Naive thymus-derived CD8-positive, alpha-beta T cell (primary cell): ENCODE results near the gene MYOM3. TPM values are rescaled to one million over a fixed set of nuclear protein-coding genes. Genes with fewer than 3 reads are reported as not detected.
"Not testable (repeated sequence)": the region's sequence is repeated elsewhere in the genome, so short reads cannot be mapped to it uniquely, and the experiment has no call there.

Experiments
- ATAC-seq, 2 donors: fragments of 150-1000 bp; cut with Tn5 transposase in 1 of 2; sonication (Bioruptor Pico), chemical (Tn5 transposase) in 1 of 2; 1 replicate in 1 of 2; 2 replicates in 1 of 2; pipeline ENCODE4 v1.10.0; 2021; ENCODE audit warnings: mild to moderate bottlenecking in 2 of 2, moderate library complexity in 2 of 2
- POLR2A ChIA-PET: fragments of 350-600 bp; sonication (Branson Sonifier 250); formaldehyde crosslinking; loops from one replicate; lab custom pipeline; 2021; ENCODE audit warnings: antibody characterized with exemption; lab: Charles Lee
- DNase-seq, 10 donors: peaks; one replicate each; pipeline versions ENCODE4 v3.0.0 to v3.0.0-alpha.2; 2020 to 2022
- H3K27ac Mint-ChIP-seq, 10 donors: one replicate each; pipeline ENCODE4 v1.8.0; 2020 to 2022; ENCODE audit warnings: mild to moderate bottlenecking in 10 of 10, mixed read lengths in 10 of 10, moderate library complexity in 4 of 10, inconsistent platforms in 1 of 10
- H3K27me3 Mint-ChIP-seq, 5 donors: one replicate each; pipeline ENCODE4 v1.8.0; 2021 to 2022; ENCODE audit warnings: mixed read lengths in 5 of 5
- H3K36me3 Mint-ChIP-seq, 3 donors: one replicate each; pipeline ENCODE4 v1.8.0; 2020 to 2022; ENCODE audit warnings: mixed read lengths in 3 of 3, mild to moderate bottlenecking in 2 of 3, inconsistent platforms in 1 of 3
- H3K4me1 Mint-ChIP-seq, 4 donors: one replicate each; pipeline ENCODE4 v1.8.0; 2021 to 2022; ENCODE audit warnings: mixed read lengths in 4 of 4
- H3K4me3 Mint-ChIP-seq, 10 donors: one replicate each; pipeline ENCODE4 v1.8.0; 2020 to 2022; ENCODE audit warnings: mild to moderate bottlenecking in 10 of 10, mixed read lengths in 10 of 10, moderate library complexity in 6 of 10, inconsistent platforms in 1 of 10
- H3K9me3 Mint-ChIP-seq, 9 donors: one replicate each; pipeline ENCODE4 v1.8.0; 2020 to 2022; ENCODE audit warnings: mixed read lengths in 9 of 9, mild to moderate bottlenecking in 3 of 9, inconsistent platforms in 1 of 9, moderate library complexity in 1 of 9
- polyA plus RNA-seq, 3 donors: library from polyadenylated mRNA; unstranded; fragments of 300-500 nt; fragmentation: Illumina TruSeq; gene quantifications; one replicate each; pipeline ENCODE4 v1.2.3, GENCODE V29; 2021
- total RNA-seq, 8 experiments: library from RNA in 2 of 8; stranded (reverse) in 2 of 8; gene quantifications; one replicate each; pipeline ENCODE4 v1.2.3 and lab custom pipeline; 2021 to 2026

MYOM3 gene
- total and polyA plus RNA-seq, 5 experiments from 2014 or later, result not detected

DNA sequence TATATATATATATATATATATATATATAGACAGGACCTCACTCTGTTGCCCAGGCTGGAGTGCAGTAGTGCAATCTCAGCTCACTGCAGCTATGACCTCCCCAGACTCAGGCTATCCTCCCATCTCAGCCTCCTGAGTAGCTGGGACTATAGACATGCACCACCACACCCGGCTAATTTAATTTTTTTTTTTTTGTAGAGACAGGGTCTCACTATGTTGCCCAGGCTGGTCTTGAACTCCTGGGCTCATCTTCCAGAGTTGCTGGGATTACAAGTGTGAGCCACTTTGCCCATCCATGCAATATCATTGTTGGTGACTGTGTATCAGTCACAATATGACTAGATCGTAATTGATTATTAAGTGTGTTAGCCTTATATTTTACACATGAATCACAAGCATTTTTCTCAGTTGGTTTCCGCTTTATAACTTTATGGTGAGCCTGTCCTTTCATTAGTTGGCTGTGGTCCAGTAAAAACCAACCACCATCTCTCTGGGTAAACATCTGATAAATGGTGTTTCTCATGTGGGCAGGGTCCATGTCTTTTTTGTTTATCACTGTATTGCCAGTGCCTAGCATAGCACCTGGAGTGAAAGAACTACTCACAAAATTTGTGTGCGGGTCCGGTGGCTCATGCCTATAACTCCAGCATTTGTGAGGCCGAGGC, 63.6 kb downstream of the MYOM3 start:
- Mint-ChIP-seq H3K36me3 (no peaks in the 10 kb centered on the region), H3K4me3 (no peak overlapping the region), H3K27ac (no peak overlapping the region), H3K4me1 (no peaks in the 10 kb centered on the region), H3K9me3 (no peaks in the 10 kb centered on the region), H3K27me3 (peaks cover 0 to 4% (median 0%) of the 10 kb centered on the region in 5 donors)
- POLR2A ChIA-PET, result no interaction called here
- ATAC-seq (no peak), DNase-seq (no peak)

DNA sequence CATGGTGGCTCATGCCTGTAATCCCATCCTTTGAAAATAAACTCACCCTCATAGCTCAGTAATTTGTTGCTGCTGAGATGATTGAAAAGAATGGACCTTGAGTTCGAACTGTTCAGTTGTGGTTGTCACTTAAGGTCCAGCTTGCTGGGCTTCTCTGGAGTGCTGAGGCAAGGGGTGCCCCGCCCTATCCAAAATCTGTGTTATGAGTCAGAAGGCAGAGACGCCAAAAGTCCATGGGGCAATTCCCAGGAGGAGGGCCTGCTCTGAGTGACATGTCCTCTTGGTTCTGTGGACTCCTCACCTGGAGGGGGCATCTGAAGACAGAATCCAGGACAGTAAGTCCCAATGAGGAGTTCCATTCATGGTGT, 64.8 kb downstream of the MYOM3 start:
- Mint-ChIP-seq H3K27ac (no peak overlapping the region), H3K4me1 (no peaks in the 10 kb centered on the region), H3K36me3 (no peaks in the 10 kb centered on the region), H3K27me3 (peaks cover 0 to 4% (median 0%) of the 10 kb centered on the region in 5 donors), H3K9me3 (no peaks in the 10 kb centered on the region), H3K4me3 (no peak overlapping the region)
- no peak for ATAC-seq
- DNase-seq, result no peak
- POLR2A ChIA-PET, result no interaction called here

DNA sequence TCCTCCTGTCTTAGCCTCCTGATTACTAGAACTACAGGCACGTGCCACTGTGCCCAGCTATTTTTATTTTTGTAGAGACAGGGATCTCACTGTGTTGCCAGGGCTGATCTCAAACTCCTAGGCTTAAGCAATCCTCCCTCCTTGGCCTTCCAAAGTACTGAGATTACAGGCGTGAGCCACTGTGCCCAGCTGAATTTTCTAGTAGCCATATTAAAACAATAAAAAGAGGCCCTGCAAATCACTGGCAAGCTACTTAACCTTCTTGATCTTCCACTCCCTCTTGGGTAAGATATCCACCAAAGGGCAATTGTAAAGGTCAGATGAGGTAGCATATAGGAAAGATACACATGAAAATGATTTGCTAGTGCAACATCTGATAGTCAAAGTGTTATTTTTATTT, 66.2 kb downstream of the MYOM3 start:
- H3K27me3 Mint-ChIP-seq, result peaks cover 0 to 4% (median 0%) of the 10 kb centered on the region in 5 donors
- H3K36me3 Mint-ChIP-seq, result no peaks in the 10 kb centered on the region
- no peak overlapping the region for H3K27ac Mint-ChIP-seq
- H3K4me3 Mint-ChIP-seq, result no peak overlapping the region
- POLR2A ChIA-PET, result interaction anchor here (0.6 kb wide), 1 partner anchor 798 kb away, joined by 4 read pairs; no protein-coding TSS in a partner anchor
- no peaks in the 10 kb centered on the region for H3K4me1 Mint-ChIP-seq
- ATAC-seq, result no peak
- no peaks in the 10 kb centered on the region for H3K9me3 Mint-ChIP-seq
- no peak for DNase-seq

DNA sequence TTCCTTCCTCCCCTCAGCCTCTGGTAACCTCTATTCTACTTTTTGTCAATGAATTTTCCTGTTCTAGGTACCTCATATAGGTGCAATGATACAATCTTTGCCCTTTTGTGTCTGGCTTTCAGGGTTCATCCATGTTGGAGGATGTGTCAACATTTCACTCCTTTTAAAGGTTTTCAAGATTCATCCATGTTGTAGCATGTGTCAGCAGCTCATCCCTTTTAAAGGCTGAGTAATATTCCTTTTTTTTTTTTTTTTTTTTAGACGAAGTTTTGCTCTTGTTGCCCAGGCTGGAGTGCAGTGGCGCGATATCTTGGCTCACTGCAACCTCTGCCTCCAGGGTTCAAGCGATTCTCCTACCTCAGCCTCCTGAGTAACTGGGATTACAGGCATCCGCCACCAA, 67.3 kb downstream of the MYOM3 start:
- ATAC-seq, H3K4me3 Mint-ChIP-seq, H3K4me1 Mint-ChIP-seq, H3K36me3 Mint-ChIP-seq, H3K27me3 Mint-ChIP-seq, H3K9me3 Mint-ChIP-seq, H3K27ac Mint-ChIP-seq, DNase-seq, POLR2A ChIA-PET: not testable (repeated sequence)

DNA sequence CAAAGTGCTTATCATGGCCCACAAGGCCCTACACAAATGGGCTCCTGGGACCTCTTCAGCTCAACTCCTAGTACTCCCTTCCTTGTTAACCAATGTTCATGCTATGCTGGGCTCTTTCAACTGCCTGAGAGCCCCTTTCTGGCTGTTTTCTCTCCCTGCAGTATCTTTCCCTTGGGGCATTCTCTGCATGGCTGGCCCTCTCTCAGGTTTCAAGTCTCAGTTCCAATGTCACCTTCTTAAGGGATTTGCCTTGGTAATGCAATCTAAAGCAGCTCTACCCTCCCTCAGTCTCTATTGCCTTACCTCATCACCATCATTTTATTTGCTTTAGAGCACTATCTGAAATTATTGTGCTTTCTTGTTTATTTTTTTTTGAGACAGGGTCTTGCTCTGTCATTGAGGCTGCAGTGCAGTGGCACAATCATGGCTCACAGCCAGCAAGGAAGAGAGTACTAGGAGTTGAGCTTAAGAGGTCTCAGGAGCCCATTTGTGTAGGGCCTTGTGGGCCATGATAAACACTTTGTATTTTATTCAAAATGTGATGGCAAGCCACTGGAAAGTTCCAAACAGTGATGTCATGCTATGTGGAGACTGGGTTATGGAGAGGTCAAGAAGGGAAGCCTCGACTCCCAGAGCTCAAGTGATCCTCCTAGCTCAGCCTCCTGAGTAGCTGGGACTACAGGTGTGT, 68.4 kb downstream of the MYOM3 start:
- Mint-ChIP-seq H3K27me3 (peaks cover 0 to 5% (median 0%) of the 10 kb centered on the region in 5 donors), H3K27ac (no peak overlapping the region), H3K36me3 (no peaks in the 10 kb centered on the region), H3K9me3 (no peaks in the 10 kb centered on the region), H3K4me3 (no peak overlapping the region), H3K4me1 (no peaks in the 10 kb centered on the region)
- POLR2A ChIA-PET, result no interaction called here
- ATAC-seq (no peak), DNase-seq (no peak)

DNA sequence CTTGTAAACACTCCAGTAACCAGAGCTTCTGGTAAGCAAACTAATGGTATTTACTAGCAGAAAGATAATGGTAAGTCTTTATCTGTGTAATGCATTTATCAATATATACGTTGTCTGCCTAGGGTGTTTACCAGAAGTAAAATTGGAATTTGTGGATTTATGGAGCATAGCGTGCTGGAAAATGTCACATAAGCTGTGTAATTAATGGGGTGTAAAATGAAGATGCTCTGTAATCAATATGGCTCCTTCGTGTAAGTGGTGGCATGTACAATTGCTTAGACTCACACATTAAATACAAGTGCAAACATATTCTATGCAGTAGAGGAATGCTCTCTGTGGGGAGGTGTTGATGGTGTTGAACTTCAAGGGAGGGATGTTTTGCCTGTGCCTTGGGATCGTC, 69.6 kb downstream of the MYOM3 start:
- no peak for DNase-seq
- Mint-ChIP-seq H3K27me3 (peaks cover 0 to 5% (median 0%) of the 10 kb centered on the region in 5 donors), H3K9me3 (no peaks in the 10 kb centered on the region), H3K4me1 (no peaks in the 10 kb centered on the region), H3K36me3 (no peaks in the 10 kb centered on the region), H3K27ac (no peak overlapping the region), H3K4me3 (no peak overlapping the region)
- POLR2A ChIA-PET, result no interaction called here
- ATAC-seq, result no peak

DNA sequence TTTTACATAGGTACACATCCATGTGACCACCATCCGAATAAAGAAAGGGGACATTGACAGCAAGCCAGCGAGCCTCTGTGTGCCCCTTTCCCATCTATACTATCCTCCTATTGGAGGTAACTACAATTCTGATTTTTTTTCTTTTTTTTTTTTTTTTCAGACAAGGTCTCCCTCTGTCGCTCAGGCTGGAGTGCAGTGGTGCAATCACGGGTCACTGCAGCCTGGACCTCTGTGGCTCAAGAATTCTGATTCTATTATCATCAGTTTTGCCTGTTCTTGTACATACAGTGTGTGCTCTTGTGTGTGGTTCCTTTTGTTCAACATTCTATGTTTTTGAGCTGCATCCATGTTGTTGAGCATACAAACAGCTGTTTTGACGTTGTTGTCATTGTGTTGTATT, 75.8 kb downstream of the MYOM3 start:
- Mint-ChIP-seq H3K9me3 (no peaks in the 10 kb centered on the region), H3K27ac (no peak overlapping the region), H3K4me1 (no peaks in the 10 kb centered on the region), H3K36me3 (no peaks in the 10 kb centered on the region), H3K27me3 (peaks cover 0 to 4% (median 0%) of the 10 kb centered on the region in 5 donors), H3K4me3 (no peak overlapping the region)
- POLR2A ChIA-PET, result no interaction called here
- ATAC-seq, result no peak
- DNase-seq, result no peak

DNA sequence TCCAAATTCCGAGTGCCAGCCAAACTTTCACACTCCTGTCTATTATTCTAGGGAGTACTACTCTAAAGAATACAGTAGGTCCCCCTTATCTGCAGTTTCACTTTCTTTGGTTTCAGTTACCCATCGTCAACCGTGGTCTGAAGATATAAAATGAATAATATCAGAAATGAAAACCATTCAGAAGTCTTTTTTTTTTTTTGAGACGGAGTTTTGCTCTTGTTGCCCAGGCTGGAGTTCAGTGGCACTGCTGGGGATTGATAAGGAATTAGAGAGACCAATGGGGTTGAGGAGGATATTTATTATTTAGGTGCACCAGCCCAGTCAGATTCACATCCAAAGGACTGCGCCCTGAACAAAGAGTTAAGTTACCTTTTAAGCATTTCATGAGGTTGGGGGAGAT, 79.0 kb downstream of the MYOM3 start:
- no peak overlapping the region for H3K4me3 Mint-ChIP-seq
- POLR2A ChIA-PET, result no interaction called here
- DNase-seq (no peak), ATAC-seq (no peak)
- no peaks in the 10 kb centered on the region for H3K36me3 Mint-ChIP-seq
- H3K27me3 Mint-ChIP-seq, result no peaks in the 10 kb centered on the region
- H3K4me1 Mint-ChIP-seq, result peaks cover 0 to 2% (median 0%) of the 10 kb centered on the region in 4 donors
- H3K9me3 Mint-ChIP-seq, result no peaks in the 10 kb centered on the region
- H3K27ac Mint-ChIP-seq, result peak overlapping the region in 1 of 10 donors; percentile 18

DNA sequence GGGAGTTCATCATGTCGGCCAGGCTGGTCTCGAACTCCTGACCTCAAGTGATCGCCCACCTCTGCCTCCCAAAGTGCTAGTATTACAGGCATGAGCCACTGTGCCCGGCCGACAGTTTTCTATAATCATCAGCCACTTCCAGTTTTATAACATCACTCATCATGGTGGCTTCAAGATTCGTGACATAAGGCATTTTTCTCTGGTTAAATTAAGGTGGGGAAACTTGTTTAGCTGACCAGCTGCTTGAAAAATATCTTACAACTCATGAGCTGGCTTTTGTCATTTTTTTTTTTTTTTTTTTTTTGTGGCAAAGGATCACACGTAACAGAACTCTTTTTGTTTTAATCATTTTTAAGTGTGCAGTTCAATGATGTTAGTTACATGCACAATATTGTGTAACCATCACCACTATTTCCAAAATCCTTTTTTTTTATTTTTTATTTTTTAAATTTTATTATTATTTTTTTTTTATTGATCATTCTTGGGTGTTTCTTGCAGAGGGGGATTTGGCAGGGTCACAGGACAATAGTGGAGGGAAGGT, 80.9 kb downstream of the MYOM3 start:
- H3K4me1 Mint-ChIP-seq, H3K4me3 Mint-ChIP-seq, H3K27me3 Mint-ChIP-seq, H3K27ac Mint-ChIP-seq, DNase-seq, POLR2A ChIA-PET, ATAC-seq, H3K36me3 Mint-ChIP-seq, H3K9me3 Mint-ChIP-seq: not testable (repeated sequence)

DNA sequence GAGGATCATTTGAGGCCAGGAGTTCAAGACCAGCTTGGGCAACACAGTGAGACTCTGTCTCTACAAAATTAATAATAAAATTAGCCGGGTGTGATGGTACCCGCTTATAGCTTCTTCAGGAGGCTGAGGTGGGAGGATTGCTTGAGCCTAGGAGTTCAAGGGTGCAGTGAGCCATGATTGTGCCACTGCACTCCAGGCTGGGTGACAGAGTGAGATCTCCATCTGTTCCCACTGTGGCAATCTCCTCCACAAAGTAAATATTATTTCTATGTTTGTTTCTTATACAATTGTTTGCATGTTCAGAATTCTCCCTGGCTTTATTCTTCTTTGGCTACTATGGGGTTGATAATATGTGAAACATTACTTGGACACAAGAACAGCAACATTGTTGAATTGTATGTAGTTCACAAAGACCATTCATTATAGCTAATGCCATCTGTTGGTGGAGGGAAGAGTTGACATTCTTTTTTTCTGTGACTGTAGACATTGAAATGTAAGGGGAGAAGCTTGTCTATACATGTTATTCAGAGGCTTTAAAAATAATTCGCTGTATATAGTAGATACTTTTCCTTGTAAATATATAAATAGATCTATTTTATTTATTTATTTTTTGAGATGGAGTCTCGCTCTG, 84.0 kb downstream of the MYOM3 start:
- ATAC-seq, result peak in 1 of 2 donors; percentile 40
- H3K4me1 Mint-ChIP-seq, result peaks cover 0 to 3% (median 2%) of the 10 kb centered on the region in 4 donors
- H3K9me3 Mint-ChIP-seq, result no peaks in the 10 kb centered on the region
- no peaks in the 10 kb centered on the region for H3K36me3 Mint-ChIP-seq
- H3K27me3 Mint-ChIP-seq, result no peaks in the 10 kb centered on the region
- no peak overlapping the region for H3K4me3 Mint-ChIP-seq
- POLR2A ChIA-PET, result interaction anchor here (1.1 kb wide), 1 partner anchor 68 kb away, joined by 5 read pairs; the partner anchor contains the start of gene PNRC2
- H3K27ac Mint-ChIP-seq, result no peak overlapping the region
- peak in 3 of 10 donors; percentile 23 to 33 (median 24) for DNase-seq

DNA sequence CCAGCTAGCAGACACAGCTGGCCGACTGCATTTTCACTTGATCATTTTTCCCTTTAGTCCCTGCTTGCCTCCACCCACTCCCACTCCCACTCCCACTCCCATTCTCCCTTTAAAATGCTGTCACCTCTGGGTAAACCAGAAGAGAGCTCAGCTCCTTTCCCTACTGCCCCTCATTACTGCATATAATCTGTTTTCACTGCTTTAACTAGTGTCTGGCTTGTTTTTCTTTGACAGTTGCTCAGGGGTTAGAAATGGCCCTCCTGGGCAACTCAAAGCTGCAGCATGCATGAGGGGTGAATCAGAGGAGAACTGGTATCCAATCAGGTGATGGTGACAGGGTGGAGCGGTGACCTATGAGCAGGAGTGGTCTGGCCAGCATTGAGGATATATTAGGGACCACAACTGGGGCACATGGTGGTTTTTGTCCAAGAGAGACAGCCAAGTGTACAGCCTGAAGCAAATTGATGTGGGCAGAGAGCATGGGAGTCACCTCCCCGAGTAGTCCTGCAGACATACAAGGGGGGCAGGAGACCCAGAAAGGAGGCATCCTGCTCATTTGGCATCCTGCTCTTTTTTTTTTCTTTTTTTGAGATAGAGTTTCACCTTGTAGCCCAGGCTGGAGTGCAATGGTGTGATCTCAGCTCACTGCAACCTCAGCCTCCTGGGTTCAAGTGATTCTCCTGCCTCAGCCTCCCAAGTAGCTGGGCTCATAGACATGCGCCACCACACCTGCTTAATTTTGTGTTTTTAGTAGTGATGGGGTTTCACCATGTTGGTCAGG, 89.2 kb downstream of the MYOM3 start:
- peaks cover 0 to 3% (median under 1%) of the 10 kb centered on the region in 4 donors for H3K4me1 Mint-ChIP-seq
- H3K27me3 Mint-ChIP-seq, result peaks cover 0 to 5% (median 0%) of the 10 kb centered on the region in 5 donors
- DNase-seq (no peak), ATAC-seq (no peak)
- H3K27ac Mint-ChIP-seq, result peak overlapping the region in 2 of 10 donors; percentile 3 to 66
- H3K4me3 Mint-ChIP-seq, result no peak overlapping the region
- POLR2A ChIA-PET, result no interaction called here
- H3K36me3 Mint-ChIP-seq, result no peaks in the 10 kb centered on the region
- no peaks in the 10 kb centered on the region for H3K9me3 Mint-ChIP-seq

DNA sequence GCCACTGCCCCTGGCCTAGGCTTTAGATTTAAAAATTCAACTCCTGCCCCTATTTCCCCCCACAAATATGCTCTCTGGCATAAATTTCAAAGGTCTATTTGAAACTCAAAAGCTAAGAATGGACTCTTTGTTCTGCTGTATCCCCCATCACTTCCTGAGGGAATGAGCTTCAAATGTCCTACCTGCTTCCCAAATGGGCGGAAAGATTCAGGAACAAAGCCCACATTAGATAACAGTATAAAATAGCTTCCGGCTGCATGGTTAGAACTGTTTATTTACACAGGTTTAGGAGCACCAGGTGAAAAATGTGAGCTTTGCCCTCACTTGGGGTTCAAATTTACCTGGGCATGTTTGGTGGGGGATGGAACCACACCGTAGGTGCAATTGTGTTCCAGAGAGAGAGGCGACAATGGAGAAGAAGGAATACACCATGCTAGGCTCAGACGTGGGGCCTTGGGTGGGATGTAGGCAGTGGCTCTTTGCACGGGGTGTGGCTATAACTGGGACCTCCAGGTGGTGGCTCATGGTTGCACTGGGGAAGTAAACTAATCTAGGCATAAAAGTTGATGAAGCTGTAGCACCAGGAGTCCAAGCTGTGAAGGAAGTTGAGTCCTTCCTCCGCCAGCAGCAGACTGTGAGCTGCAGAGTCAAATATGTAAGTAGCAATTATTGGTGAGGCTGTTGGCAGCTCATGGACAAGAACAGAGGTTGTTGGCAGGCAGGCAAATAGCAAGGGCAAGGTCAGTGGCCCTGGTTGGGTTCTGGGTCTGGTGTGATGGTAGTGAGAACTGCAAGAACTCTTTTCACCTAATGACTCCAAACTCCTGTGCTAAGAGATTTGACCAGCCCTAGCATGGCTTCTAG, 90.3 kb downstream of the MYOM3 start:
- DNase-seq (no peak), ATAC-seq (no peak)
- no peaks in the 10 kb centered on the region for H3K36me3 Mint-ChIP-seq
- H3K27me3 Mint-ChIP-seq, result peaks cover 0 to 5% (median 0%) of the 10 kb centered on the region in 5 donors
- H3K27ac Mint-ChIP-seq, result no peak overlapping the region
- H3K4me1 Mint-ChIP-seq, result peaks cover 0 to 3% (median 1%) of the 10 kb centered on the region in 4 donors
- POLR2A ChIA-PET, result no interaction called here
- H3K4me3 Mint-ChIP-seq, result no peak overlapping the region
- no peaks in the 10 kb centered on the region for H3K9me3 Mint-ChIP-seq
